Activated CD4-positive, alpha-beta T cell treated with anti-CD3 and anti-CD28 coated beads for 1 hour (primary cell): ENCODE results near the gene ATG101.

Source experiments
- DNase-seq: peaks from one replicate; pipeline ENCODE4 v3.0.0-alpha.2; 2020

The ATG101 gene

DNA sequence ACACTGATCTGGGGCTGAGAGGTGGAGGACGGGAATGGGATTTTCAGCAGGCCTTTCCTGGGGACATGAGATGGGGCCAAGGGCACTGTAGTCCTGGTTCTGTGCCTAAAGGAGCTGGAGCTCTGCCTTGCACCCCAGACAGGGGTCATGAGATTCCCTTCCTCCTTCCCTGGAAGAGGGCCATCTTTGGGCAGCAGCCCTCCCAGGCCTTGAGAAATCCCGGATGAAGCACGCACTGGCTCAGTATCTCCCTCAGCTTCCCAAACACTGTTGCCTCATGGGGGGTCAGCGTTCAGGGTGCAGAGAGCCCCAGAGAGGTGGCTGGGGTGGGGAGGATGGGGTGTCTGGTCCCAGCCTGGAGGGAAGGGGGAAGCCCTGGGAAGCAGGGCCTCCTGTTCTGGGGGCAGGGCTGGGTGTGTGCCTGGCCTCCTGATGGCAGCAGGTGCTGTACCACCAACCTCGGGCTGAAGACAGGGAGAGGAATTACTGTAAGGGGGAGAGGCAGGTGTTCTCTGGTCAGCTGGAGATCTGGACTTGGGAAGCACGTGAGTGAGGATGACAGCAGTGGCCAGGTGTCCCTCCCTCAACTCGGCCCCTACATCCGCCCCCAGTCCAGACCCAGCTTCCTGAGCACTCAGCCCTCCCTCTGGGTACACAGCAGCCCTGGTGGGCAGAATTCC, 26.9 kb upstream of the ATG101 start:
- no peak for DNase-seq

DNA sequence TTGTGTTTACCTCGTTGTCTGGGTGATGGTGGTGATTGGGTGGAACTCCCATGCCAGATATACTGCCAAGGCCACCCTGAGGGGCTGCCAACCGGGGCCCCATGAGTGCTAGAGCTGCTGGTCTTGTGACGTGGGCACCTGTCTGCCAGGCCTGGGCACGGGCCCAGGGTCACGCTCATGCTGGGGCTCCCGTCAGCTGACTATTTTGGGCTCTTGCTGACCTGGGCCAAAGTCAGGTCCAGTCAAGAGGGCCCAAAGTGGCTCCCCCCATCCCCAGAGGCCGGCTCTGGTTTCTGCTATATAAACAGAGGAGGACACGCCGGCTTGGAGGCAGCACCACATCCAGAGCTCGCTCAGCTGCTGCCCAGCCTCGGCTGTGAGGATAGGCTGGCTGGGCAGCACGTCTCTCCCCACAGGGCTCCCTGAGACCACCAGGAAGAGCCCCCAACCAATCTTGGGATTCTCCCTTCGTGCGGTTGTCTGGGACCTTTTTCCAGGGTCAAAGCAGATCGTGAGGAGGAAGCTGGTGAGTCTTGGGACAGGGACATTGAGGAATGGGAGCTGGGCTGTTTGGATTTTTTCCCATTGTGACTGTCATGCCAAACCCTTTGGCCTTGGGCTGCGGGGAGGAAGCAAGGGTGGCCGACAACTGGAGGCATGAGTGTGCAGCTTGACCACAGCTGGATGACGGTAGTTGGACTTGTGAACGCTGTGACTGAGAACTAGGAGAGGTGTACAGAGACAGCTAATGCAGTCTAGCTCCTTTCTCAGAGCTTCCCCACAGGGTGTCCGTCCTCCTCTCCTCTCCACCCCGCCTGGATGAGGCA, 26.2 kb upstream of the ATG101 start:
- no peak for DNase-seq

DNA sequence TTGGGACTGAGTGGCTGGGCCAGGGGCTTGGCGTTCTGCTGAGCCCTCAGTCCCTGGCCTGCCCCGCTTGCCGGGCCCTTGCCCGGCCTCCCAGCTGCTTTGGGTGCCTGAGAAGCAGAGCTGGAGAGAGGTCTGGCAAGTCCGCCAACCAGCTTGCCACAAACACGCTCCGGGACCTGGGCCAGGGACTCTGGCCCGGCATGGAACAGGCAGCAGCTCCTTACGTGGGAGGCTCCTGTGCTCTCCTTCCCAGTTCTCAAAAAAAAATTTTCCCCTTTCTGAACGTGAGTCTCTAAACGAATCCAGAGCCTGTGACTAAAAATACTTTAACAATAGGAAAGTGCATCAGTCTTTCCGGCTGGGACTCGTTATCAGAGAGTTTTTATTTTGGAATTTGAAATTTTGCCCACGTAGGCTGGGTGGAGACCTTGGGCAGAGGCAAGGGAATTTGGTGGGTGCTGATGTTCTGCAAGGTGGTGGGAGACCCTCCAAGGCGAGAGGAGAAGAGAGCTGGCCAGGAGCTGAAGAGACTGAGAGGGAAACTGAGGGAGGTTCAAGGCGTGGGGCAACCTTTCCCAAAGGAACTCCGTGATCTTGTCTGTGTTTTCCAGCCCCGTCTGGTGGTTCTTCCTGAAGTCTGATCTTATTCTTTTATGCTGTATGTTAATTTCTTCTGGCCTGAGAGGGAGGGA, 25.3 kb upstream of the ATG101 start:
- DNase-seq: no peak

DNA sequence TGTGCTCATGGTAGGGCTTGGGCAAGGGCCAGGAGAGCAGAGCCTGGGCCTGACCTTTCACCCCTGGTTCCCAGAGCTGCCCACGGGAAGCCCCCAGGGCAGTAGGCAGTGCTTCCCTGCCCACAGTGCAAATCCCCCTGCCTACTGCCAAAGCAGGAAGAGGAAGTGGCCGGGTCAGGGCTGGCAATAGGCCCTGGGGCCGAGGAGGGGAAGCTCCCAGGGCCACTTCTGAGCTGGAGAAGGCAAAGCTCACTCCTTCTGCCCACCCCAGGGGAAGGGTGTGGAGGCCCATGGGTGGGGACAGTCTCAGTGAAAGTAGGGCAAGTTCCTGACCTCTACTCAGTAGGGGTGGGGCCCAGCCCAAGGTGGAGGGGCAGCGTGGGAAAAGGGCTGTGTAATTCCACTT, 24.0 kb upstream of the ATG101 start:
- DNase-seq: no peak

DNA sequence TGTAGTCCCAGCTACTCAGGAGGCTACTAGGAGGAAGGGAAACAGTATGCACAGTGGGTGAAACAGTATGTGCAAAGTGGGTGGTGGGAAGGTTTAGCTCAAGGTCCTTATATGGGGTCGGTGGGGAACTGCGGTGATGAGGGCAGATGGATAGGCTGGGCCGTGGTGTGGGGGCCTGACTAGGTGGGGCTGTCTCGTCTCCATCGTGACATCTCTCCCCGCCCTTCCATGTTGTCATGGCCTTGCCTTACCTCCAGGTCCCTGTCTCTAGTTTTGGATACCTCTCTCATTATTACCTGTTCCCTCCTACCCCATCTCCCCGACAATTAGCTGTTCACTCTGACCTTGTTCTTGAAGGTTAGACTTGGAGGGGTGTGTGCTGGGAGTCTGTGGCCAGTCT, 22.9 kb upstream of the ATG101 start:
- DNase-seq: no peak

DNA sequence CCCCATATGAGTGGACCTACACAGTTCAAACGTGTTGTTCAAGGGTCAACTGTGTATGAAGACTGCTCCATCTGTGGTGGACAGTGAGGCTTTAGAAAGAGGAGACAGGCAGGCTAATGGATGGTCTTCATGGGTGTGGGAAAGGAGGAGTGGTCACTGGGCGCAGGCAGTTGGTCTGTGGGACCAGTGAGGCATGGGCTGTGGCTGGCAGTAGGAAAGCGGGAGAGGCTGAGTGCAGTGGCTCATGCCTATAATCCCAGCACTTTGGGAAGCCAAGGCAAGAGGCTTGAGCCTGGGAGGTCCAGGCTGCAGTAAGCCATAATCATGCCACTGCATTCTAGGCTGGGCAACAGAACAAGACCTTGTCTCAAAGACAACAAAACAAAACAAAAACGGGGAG, 20.5 kb upstream of the ATG101 start:
- DNase-seq: no peak

DNA sequence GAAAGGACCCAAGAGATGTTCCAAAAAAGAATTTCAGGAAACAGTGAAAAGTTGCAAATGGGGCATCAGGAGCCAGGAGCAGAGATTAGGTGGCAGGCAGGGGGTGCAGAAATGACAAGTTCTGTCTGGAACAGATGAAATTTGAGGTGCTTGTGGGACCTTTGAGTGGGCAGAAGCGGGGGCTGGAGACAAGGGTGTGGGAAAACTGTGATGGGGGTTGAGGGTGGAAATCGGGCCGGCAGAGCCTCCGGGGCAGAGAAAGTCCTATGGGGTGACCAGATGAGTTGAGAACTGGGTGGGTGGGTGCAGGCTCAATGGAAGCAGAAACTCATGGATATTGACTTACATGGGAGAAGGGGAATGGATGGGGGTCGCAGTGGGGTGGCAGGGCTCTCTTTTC, 20.1 kb upstream of the ATG101 start:
- DNase-seq: no peak

DNA sequence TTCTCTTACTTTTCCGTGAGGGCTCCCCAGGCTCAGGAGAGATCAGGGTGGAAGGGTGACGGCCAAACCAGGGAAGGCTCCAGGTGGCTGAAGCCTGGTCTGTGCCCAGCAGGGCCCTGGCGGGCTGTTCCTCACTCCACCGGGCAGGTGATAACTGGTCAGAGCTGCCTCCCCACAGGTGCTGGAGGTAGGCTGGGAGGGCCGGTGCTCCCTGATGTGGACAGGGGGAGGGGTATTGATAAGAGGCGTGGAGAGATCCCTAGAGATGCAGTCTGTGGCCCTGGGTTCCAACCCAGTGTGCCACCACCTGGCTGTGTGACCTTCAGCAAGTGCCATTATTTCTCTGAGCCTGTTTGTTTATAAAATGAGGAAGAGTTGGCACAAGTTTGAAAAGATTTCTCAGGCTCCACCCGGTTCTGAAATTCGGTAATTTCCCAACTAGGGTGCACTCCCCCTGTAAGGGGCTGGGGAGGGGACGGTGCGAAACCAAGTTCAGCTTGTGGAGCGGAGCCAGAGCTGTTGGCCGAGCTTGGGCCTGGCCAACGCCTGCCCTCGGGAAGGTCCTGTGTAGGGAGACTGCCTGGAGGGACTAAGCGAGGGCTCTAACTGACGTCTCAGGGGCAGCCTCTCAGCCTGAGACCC, 19.5 kb upstream of the ATG101 start:
- DNase-seq: peak; percentile 32

DNA sequence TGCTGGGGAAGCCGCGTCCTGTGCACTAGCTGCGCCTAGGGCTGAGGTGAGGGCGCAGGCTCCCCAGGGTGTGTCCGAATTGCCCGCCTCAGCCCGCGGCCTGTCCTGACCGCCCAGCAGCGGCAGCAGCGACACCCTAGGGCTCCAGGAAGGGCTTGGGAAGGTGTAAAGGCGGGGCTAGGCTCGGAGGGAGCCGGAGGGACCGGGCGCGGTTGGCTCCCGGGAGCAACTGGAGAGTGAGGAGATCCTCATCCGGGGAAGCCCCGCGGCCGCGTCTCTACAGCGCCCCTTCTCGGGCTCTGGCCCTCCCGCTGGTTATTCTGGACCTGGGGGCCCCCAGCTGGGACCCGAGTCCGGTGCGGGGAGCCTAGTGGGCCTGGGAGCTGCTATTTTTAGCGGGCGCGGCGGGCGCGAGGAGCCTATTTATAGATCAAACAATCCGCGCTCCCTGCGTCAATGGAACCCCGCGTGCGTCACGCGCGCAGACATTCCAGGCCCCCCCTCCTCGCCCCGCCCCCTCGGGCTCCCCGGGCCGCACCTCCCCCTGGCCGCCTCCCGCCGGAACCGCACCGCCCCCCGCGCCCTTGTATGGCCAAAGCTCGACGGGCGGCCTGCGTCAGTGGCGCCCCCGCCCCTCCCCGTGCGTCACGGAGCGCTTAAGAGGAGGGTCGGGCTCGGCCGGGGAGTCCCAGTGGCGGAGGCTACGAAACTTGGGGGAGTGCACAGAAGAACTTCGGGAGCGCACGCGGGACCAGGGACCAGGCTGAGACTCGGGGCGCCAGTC, 18.8 kb upstream of the ATG101 start, which contains the start of gene NR4A1:
TSS of gene NR4A1 (plus strand) at position 685 of the 784 bp plus-strand sequence. CDS start 2,887 bp downstream, outside the sequence.
- DNase-seq: peak; percentile 100

DNA sequence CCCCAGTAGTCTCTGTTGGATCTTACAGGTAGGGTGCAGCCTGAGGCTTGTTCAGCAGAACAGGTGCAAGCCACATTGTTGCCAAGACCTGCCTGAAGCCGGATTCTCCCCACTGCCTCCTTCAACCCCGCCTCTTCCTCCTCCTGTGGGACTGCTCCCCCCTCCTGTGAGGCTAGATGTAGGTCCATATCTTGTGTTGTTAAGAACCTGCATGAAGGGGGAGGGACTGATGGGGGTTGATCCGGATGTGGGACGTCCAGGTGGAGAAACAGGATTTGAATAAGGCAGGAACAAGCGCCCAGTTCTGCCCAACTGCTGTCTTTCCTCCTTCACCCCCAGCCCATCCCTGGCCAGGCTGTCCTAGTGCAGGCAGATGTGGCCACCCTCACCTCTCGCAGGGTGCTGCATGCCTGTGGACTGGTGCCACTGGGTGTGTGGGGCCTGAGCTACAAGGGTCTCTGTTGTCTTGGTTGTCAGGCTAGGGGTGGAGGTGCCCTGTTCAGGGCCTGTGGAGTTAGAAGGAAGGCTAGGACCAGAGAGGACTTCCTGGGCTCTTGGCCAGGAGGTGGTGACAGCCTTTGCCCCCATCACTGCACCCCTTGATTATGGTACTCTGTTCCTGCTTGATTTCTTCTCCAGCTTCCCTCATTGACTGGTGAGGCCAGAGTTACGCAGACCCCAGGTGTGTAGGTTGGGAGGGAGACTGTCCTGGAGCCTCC, 17.2 kb upstream of the ATG101 start:
- DNase-seq: peak; percentile 50

DNA sequence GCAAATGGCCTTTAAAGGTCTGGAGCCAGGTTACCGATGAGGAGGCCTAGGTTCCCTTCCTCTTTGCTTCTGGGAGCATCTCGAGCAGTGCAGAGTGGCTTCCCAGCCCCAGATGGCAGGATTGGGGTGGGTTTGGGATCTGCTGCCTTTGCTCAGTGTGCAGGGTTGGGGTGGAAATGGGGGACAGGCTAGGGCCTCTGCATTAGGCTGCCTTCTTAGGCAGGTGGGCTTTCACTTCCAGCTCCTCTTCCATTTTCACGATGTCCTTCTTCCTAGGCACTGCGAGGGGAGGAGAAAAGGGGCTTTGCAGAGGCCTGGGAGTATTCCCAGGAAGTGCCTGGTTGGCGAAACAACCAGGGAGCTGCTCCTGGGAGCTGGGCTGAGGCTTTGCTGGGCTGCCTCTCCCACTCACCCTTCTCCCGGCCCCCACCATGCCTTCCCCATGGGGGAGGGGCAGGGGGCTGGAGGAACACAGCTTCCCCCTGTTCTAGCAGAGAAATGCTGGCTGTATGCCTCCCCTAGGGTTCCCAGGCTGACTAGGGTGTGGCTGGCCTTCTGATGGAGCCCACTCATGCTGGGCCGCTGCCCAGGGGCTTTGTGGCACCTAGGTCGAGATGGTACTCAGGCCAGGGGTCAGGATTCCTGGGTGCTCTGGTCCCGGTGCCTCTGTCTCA, 16.1 kb upstream of the ATG101 start:
- peak; percentile 61 for DNase-seq

DNA sequence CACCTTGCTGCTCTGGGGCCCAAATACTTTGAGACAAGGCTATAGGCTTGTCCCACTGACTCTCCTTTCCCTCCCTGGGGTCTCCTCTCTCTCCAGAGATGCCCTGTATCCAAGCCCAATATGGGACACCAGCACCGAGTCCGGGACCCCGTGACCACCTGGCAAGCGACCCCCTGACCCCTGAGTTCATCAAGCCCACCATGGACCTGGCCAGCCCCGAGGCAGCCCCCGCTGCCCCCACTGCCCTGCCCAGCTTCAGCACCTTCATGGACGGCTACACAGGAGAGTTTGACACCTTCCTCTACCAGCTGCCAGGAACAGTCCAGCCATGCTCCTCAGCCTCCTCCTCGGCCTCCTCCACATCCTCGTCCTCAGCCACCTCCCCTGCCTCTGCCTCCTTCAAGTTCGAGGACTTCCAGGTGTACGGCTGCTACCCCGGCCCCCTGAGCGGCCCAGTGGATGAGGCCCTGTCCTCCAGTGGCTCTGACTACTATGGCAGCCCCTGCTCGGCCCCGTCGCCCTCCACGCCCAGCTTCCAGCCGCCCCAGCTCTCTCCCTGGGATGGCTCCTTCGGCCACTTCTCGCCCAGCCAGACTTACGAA, 15.4 kb upstream of the ATG101 start:
- DNase-seq: peak; percentile 60

DNA sequence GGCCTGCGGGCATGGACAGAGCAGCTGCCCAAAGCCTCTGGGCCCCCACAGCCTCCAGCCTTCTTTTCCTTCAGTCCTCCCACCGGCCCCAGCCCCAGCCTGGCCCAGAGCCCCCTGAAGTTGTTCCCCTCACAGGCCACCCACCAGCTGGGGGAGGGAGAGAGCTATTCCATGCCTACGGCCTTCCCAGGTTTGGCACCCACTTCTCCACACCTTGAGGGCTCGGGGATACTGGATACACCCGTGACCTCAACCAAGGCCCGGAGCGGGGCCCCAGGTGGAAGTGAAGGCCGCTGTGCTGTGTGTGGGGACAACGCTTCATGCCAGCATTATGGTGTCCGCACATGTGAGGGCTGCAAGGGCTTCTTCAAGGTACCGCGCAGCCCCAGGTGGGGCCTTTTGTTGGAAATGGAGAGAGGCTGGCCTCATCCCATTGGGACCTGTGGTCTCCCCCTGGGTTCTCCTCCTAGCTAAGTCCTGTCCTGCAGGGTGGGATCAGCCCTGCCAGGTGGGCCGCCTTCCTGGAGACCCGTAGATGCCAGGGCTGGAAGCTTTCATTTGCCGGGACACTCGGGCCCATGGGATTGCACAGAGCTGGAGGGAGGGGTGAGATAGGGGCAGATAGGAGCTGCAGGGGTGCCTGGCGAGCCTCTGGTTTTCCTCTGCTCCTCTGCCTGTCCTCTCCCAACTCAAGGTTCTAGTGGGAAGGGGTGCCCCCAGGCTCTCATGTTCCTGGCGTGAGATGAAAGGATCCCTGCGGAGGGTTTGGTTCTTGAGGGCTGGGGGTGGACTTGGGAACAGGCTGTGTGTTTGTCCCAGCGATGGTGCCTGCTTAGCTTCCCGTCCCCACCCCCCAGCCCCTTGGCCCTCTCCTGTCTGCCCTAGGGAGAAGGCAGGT, 14.7 kb upstream of the ATG101 start:
- peak; percentile 52 for DNase-seq

DNA sequence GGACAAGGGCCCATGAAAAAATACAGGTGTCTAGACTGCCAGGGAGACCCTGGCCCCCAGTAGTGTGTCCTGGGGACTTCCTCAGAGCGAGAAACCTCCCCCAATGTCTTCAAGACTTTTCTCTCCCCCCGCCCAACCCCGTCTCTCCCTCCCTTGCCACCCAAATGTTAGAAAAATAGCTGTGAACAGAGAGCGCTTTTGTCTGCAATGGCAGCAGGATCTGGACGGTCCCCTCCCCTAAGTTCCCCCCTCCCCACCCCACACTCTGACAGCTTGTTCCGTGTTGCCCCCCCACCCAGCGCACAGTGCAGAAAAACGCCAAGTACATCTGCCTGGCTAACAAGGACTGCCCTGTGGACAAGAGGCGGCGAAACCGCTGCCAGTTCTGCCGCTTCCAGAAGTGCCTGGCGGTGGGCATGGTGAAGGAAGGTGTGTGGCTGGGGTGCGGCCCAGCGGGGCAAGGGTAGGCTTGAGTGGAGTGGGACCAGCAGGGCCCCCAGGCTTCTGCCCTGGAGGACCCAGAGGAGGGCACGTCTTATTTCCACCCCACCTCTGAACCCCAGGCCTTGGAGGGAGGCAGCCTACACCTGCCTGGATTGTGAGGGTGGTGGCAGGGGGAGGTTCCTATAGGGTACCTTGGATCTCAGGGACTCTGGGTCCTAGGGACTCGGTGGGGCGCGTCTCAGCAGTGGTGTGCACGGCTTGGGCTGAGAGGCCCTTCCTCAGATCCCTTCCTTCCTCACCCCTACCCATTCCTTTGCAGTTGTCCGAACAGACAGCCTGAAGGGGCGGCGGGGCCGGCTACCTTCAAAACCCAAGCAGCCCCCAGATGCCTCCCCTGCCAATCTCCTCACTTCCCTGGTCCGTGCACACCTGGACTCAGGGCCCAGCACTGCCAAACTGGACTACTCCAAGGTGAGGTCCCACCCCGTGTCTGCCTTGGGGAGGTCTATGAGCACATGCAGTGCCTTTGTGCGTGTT, 13.8 kb upstream of the ATG101 start:
- peak; percentile 54 for DNase-seq

DNA sequence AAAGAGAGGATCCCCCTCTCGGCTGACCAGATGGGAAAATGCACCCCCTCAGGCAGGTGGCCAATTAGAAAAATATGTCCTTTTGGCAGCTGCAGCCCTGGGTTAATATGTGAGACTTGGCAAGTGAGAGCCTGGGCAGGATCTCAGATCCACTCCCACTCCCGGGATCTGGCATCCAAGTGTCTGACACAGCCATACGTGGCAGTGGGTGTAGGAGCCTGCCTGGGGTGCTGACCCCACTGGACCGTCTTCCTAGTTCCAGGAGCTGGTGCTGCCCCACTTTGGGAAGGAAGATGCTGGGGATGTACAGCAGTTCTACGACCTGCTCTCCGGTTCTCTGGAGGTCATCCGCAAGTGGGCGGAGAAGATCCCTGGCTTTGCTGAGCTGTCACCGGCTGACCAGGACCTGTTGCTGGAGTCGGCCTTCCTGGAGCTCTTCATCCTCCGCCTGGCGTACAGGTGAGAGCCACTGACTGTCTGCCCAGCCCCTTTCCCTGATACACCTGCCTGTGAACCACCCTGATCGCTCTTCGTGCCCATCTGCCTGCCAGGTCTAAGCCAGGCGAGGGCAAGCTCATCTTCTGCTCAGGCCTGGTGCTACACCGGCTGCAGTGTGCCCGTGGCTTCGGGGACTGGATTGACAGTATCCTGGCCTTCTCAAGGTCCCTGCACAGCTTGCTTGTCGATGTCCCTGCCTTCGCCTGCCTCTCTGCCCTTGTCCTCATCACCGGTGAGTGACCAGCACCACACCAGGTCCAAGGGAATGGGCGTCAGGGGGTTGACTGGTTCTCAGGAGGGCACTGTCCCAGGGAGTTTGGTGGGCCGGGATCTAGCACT, 12.8 kb upstream of the ATG101 start:
- DNase-seq: peak; percentile 53

DNA sequence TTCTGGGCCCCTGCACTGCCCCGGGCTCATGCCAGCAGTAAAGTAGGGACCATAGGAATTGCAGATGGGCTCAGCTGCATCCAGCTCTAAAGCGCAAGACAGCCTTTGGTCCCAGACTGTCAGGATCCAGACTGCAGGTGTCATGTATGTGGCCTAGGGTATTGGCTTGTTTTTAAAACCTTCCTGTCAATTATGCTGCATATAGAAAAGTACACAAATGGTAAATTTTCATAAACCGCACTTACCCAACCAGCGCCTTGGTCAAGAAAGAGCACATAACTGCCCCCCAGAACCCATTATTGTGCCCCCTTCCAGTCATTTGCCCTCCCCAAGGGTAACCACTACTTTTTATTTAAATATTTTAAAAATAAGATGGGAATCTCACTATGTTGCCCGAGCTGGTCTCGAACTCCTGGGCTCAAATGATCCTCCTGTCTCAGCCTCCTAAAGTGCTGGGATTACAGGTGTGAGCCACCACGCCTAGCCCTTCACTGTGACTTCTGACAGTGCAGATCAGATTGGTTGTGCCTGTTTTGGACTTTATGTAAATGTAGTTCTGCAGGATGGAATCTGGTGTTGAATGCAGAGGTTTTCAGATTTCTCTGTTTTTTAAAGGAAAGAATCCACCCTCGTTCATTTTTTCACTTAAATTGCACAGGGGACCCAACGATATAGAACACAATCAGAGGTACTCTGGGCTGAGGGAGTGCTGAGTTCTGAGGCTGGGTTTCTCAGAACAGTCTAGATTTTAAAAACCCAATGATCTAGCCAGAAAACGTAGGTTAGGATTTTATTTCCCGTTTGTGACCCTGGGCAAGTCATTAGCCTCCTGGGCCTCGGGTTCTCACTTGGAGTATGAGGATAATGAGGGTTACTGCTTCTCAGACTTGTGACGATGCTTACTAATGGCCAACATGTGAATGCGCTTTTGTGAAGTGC, 11.9 kb upstream of the ATG101 start:
- DNase-seq: no peak
